Psoas muscle (tissue), 8 donors: Measurements from ENCODE around the gene ODAD2. TPM values are rescaled to one million over a fixed set of nuclear protein-coding genes. Genes with fewer than 3 reads are reported as not detected.

Source experiments
- ATAC-seq, 4 donors: fragments of 200-7000 bp; cut with Tn5 transposase; one replicate each; pipeline ENCODE4 v1.9.1; 2020; ENCODE audit warnings: moderate library complexity in 3 of 4, mild to moderate bottlenecking in 2 of 4
- DNase-seq, 2 donors: peaks; one replicate each; pipeline ENCODE4 v3.0.0-alpha.2; 2020
- H3K27ac ChIP-seq: fragments of 200-600 bp; one replicate; pipeline ENCODE4 v1.8.0; 2022
- H3K27me3 ChIP-seq, 3 donors: fragments of 200-600 bp in 1 of 3; one replicate each; pipeline versions ENCODE4 v1.6.1 to v1.8.0; 2013 to 2022; ENCODE audit warnings: low read length in 2 of 3, mild to moderate bottlenecking in 2 of 3, moderate library complexity in 1 of 3; ENCODE audit not compliant: insufficient read depth in 3 of 3
- H3K36me3 ChIP-seq, 2 donors: fragments of 200-600 bp in 1 of 2; one replicate each; pipeline versions ENCODE4 v1.6.1 to v1.8.0; 2013 to 2022; ENCODE audit warnings: low read depth in 1 of 2, mild to moderate bottlenecking in 1 of 2, moderate library complexity in 1 of 2; ENCODE audit not compliant: insufficient read depth in 1 of 2
- H3K4me1 ChIP-seq: fragments of 200-600 bp; one replicate; pipeline ENCODE4 v1.8.0; 2022
- H3K4me3 ChIP-seq: fragments of 200-600 bp; one replicate; pipeline ENCODE4 v1.8.0; 2022; ENCODE audit warnings: mild to moderate bottlenecking
- H3K9me3 ChIP-seq: fragments of 200-600 bp; one replicate; pipeline ENCODE4 v1.8.0; 2022
- CTCF ChIP-seq: fragments of 200-600 bp; IDR thresholded peaks from one replicate; pipeline ENCODE4 v1.8.0; 2022; ENCODE audit warnings: antibody characterized with exemption
- WGBS, 3 donors: extraction: QIAGEN DNeasy Blood & Tissue Kit; methylation state at CpG; one replicate each; pipeline versions ENCODE4 v1.1.6 to v1.1.7; 2013; 5-methylcytosine and 5-hydroxymethylcytosine counted together
- intact Hi-C, 2 donors: fragments of 100-400 bp; cut with DNase I; formaldehyde crosslinking; loops; one replicate each; pipeline versions ENCODE4 v1.11.0 to v1.14.2; 2022
- polyA plus RNA-seq, 3 donors: library from polyadenylated mRNA; stranded (reverse); fragments of 200-250 nt; gene quantifications; one replicate each; pipeline ENCODE4 v1.2.3, GENCODE V29; 2013
- total RNA-seq, 4 donors: library from RNA; stranded (reverse); fragmentation: NEBNext Ultra II Directional in 2 of 4; extraction: Animal tissue kit (Norgen Biotek cat#: 25700) in 2 of 4; gene quantifications; one replicate each; pipeline versions ENCODE4 v1.2.1 to v1.2.4, GENCODE V29; 2021 to 2023
- donor health status: healthy with polysubstance abuse.
- donor health status: DM: no; HTN: no; CAD: no; lungs with moderate emphysema.
- donor health status: Bipolar disorder and iron deficiency.
- donor health status: healthy.
- donor health status: DM: yes; HTN: yes; CAD: no.
- donor health status: DM: no; HTN: no; CAD: no.
- donor health status: DM: no; HTN: no; CAD: no.
- donor health status: DM: yes; HTN: yes; CAD: no.

ODAD2 gene
- total and polyA plus RNA-seq, 7 donors, result 0.03 to 0.09 (median 0.08) TPM; not detected in 4

- Histone ChIP-seq H3K4me1 (no peaks in the 10 kb centered on the region), H3K4me3 (no peak overlapping the region), H3K9me3 (no peaks in the 10 kb centered on the region), H3K27me3 (peaks cover 0 to 2% (median 0%) of the 10 kb centered on the region in 3 donors), H3K27ac (no peak overlapping the region), H3K36me3 (no peaks in the 10 kb centered on the region)
- ATAC-seq, result no peak
- intact Hi-C loops, result no loop called here
- no peak for DNase-seq
- TF ChIP-seq CTCF, result no peak
- WGBS, 3 donors, result 68 to 71% (median 68%) methylated on average over 2 of the region's 2 CpGs
Measured at GRCh38 chr10:27950242-27950564, 48.7 kb downstream of the ODAD2 start.

- H3K27ac ChIP-seq, result no peak overlapping the region
- H3K9me3 ChIP-seq, result no peaks in the 10 kb centered on the region
- ATAC-seq (no peak), DNase-seq (no peak)
- no peaks in the 10 kb centered on the region for H3K36me3 ChIP-seq
- intact Hi-C loops, result no loop called here
- H3K4me1 ChIP-seq, result no peaks in the 10 kb centered on the region
- no peak overlapping the region for H3K4me3 ChIP-seq
- H3K27me3 ChIP-seq, result peaks cover 0 to 7% (median 0%) of the 10 kb centered on the region in 3 donors
- TF ChIP-seq CTCF, result no peak
- 57 to 66% (median 60%) methylated on average over 9 of the region's 9 CpGs for WGBS, 3 donors
Measured at GRCh38 chr10:27949528-27950241, 49.2 kb downstream of the ODAD2 start.

DNA sequence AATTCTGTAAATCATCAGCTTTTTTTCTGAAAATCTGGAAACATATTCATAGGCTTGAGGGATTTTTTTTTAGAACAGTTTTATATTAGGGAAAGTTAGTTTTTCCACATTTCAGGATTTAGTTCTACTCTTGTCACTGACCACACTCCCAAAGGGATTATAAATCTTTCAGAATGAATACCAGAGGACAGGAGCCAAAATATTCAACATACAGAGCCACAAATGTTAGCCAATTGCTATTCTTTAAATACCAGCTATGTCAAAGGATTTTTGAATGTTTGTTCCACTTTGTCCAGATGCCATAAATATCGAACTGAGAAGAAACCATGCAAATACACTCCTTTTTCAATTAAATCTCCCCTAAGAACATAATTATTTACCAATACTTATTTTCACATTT, 50.7 kb downstream of the ODAD2 start:
- H3K27ac ChIP-seq, result no peak overlapping the region
- peaks cover 0 to 11% (median 0%) of the 10 kb centered on the region in 3 donors for H3K27me3 ChIP-seq
- no peaks in the 10 kb centered on the region for H3K4me1 ChIP-seq
- H3K36me3 ChIP-seq, result no peaks in the 10 kb centered on the region
- DNase-seq, result no peak
- 12 to 17% (median 16%) methylated on average over 1 of the region's 1 CpG for WGBS, 3 donors
- intact Hi-C loops, result no loop called here
- no peak for ATAC-seq
- TF ChIP-seq CTCF, result no peak
- H3K4me3 ChIP-seq, result no peak overlapping the region
- no peaks in the 10 kb centered on the region for H3K9me3 ChIP-seq

GRCh38 chr10:27947540-27947939, 51.3 kb downstream of the ODAD2 start:
- intact Hi-C loops, result no loop called here
- Histone ChIP-seq H3K4me1 (no peaks in the 10 kb centered on the region), H3K27me3 (peaks cover 0 to 17% (median 0%) of the 10 kb centered on the region in 3 donors), H3K27ac (no peak overlapping the region), H3K36me3 (no peaks in the 10 kb centered on the region), H3K9me3 (no peaks in the 10 kb centered on the region), H3K4me3 (no peak overlapping the region)
- 65 to 74% (median 69%) methylated on average over 5 of the region's 5 CpGs for WGBS, 3 donors
- TF ChIP-seq CTCF, result no peak
- DNase-seq (no peak), ATAC-seq (no peak)

GRCh38 chr10:27944005-27944404, 54.9 kb downstream of the ODAD2 start:
- Histone ChIP-seq H3K27ac (no peak overlapping the region), H3K4me3 (no peak overlapping the region), H3K27me3 (peaks cover 0 to 17% (median 0%) of the 10 kb centered on the region in 3 donors), H3K36me3 (no peaks in the 10 kb centered on the region), H3K9me3 (no peaks in the 10 kb centered on the region), H3K4me1 (no peaks in the 10 kb centered on the region)
- DNase-seq, result no peak
- intact Hi-C loops, result no loop called here
- 39 to 49% (median 45%) methylated on average over 12 of the region's 12 CpGs for WGBS, 3 donors
- TF ChIP-seq CTCF, result no peak
- ATAC-seq, result no peak
